ENCODE results near the gene LCLAT1.

Gene LCLAT1

DNA sequence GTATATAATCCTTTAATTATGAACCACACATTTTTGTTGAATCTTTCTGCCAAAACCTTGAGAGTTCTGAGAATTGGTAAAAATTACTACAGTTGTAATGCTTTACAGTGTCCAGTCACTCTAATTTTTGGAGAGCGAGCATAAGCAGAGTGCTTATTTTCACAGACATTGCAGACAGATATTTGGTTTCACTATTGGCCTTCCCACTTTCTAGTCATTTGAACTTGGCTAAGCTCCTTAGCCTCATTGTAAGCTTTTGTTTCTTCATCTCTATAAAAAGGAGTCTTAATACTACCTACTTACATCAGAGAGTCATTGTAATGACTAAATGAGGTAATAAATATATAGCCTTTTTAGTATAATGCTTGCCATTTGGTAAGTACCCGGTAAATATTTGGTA, 80.4 kb downstream of the LCLAT1 start:
- no peak for DNase-seq

DNA sequence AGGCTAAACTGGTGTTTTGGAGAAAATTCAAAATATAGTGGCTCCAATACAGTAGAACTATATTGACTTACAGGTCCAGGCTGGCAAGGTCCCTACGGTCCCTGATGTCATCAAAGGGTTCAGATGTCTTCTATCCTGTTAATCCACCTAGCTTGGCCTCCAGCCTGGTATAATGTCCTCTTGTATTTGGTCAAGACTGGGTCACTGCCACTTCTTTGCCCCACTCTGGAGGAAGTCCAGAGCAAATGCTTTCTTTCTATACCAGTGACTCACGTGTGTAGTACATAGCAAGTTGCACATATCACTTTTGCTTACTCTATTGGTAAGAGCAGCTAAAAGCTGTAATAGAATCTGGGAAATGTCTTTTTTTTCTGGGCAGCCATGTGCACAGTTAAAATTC, 80.8 kb downstream of the LCLAT1 start:
- no peak for DNase-seq

DNA sequence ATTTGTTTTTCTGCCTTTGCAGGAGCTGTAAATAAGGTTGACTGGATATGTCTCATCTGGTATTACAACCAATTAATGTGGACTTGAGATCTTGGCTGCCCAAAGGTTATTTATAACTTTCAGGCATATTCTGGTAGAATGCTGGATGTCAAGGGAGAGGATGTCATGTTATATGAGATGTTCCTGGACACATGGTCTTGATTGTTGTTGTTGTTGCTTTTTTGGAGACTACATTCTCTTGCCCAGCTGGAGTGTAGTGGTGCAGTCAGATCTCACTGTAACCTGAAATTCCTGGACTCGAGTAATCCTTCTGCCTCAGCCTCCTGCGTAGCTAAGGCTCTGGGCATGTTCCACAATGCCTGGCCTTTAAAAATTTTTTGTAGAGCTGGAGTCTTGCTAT, 83.3 kb downstream of the LCLAT1 start:
- DNase-seq = no peak

- DNase-seq = no peak
Measured at GRCh38 chr2:30541680-30542079, 94.6 kb downstream of the LCLAT1 start.

GRCh38 chr2:30545875-30546274, 98.8 kb downstream of the LCLAT1 start:
- no peak for DNase-seq

- no peak for DNase-seq
Measured at GRCh38 chr2:30548386-30548785, 101.3 kb downstream of the LCLAT1 start.

- DNase-seq = no peak
Measured at GRCh38 chr2:30549096-30549495, 102.0 kb downstream of the LCLAT1 start.

- no peak for DNase-seq
Measured at GRCh38 chr2:30559544-30560275, 112.7 kb downstream of the LCLAT1 start.

GRCh38 chr2:30561349-30561748, 114.3 kb downstream of the LCLAT1 start:
- no peak for DNase-seq

DNA sequence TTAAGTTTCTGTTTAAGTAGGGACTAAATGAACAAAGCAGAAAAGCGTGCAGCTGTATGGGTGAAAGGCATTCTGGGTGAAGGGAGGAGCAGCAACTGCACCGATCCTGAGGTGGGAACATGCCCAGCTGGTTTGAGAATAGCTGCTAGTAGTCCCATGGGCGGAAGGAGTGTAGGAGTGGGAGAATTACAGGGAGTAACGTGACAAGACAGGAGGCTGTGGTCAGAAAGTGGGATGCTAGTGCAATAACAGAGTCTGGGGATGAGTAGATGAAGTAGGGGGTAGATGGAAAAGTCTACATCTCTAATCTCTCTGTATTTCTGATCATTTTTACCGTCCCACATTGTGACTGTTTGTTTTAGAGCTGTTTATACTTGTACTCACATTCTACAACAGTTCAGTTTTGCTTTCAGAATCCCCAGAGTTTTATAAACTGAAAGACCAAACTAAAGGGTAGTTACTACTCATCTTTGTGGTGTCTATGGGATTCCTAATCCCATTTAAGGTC, 118.9 kb downstream of the LCLAT1 start:
- DNase-seq = peak; percentile 6

DNA sequence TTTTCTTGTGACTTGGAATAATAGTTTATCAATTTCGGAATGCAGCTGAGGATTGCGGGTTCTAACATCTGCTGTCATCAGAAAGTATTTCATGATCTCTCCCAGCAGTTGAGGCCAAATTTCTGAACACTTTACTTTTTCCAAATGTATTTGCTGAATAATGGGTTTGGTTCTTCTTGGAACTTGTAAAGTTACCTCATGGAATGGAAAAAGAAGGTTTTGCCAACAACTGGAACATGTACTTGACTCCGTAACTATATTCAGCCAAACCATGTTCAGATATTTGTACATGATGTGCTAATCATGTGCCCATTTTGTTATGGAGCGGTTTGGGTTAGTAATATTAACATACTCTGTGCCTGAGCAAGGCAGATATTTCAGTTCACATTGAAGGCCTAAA, 119.6 kb downstream of the LCLAT1 start:
- DNase-seq = peak; percentile 10

DNA sequence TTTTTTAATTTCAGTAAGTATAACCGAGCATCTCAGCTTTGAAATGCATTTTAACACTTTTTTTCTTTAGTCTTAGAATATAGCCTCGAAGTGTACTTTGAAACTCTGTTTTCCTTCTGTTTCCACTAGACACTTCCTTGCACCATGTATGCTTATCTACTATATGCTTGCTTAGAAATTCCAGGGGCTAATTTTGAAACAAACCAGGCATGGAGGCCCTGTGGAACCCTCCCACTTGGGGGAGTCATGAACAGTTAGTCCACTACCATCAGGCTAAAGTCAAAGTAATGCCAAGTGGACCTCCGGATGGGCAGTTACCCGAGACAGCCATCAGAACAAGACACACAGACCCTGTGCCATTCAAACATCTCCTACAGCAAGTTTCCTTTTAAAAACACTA, 120.3 kb downstream of the LCLAT1 start:
- no peak for DNase-seq

DNA sequence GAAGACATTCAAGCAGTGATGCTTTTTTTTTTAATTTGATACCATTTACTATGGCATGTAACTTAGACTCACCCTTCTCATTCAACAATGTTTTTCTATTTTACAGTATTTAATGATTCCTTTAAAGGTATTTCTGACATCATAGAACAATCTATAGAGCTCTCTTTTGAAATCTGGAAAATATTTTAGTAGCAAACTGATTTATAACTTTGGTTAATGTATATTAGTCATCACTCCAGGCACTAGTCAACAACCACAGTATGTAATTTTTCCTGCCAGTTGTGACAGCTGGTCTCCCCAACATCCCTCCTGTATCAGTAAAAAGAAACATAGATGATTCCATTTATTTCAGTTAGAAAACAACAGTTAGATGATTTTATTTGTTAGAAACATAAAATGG, 122.9 kb downstream of the LCLAT1 start:
- peak; percentile 65 for DNase-seq

GRCh38 chr2:30577151-30577550, 130.1 kb downstream of the LCLAT1 start:
- no peak for DNase-seq

- no peak for DNase-seq
Measured at GRCh38 chr2:30580391-30580790, 133.3 kb downstream of the LCLAT1 start.

DNA sequence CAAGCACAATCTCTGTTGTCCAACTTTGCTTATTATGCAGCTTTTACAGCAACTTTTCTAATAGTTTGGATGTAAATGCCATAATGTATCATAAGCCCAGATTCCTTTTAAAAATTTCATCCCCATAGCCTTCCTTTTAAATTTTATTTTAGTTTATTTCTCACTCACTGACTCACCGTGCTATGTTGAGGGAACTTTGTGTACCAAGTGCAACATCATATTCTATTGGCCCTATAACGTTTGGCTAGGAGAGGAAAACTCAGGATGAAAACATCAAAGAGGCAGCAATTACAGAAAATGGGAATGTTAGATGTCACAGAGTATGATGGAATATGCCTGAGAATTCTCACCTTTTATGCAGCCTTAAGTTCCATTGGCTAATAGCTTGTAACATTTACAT, 135.5 kb downstream of the LCLAT1 start:
- no peak for DNase-seq

GRCh38 chr2:30583204-30583749, 136.2 kb downstream of the LCLAT1 start:
- DNase-seq = no peak

- no peak for DNase-seq
Measured at GRCh38 chr2:30584116-30584515, 137.1 kb downstream of the LCLAT1 start.

- DNase-seq = no peak
Measured at GRCh38 chr2:30588994-30589393, 141.9 kb downstream of the LCLAT1 start.

DNA sequence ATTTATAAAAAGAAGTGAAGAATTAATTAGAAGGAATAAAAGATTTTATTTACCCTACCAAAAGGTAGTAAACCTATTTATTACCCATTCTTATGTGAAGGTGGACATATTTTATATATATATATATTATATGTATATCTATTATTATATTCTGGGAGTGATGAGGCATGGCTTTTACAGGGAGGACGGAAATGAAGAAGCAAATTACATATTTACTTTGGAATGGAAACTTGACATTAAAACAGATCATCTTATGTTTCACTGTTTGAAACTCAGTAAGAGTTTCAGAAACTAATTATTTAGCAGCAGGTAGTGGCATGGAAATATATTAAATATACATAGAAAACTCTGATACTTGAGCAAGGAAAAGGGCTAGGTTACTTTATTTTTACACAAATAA, 143.4 kb downstream of the LCLAT1 start:
- no peak for DNase-seq

GRCh38 chr2:30591186-30591585, 144.1 kb downstream of the LCLAT1 start:
- DNase-seq = no peak

DNA sequence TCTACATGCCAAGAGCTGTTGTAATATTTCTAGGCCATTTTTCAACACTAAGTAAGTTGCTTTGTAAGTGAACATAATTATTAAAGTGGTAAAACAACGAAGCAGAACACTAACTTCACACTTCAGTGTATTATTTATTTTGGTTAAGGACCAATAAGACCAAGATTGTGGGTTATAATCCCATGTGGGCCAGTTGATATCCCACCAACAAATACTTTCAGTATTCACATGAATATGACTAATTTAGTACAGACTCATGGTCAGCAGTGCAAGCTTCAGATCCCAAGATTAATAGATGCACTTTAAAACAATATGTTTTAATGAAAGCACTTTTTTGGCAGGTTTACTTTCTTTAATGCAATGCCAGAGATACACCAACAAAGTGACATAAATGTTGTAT, 154.3 kb downstream of the LCLAT1 start:
- no peak for DNase-seq

DNA sequence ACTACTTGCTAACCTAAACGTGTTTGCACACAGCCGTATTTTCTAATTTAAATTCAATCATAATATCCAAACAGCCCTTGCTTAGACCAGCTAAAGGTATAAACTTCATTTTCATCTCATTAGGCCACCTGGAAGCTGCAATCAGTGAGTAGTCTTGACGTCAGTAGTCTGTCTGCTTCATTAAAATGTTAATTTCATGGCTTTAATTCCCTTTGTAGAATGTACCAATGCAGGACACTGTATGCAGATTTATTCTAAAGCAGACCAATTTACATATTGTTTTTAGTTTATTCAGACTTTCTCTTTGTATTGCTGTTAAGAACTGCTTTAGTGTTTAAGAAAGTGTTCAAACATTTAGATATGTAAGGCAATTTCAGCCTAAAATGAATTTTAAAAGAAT, 158.2 kb downstream of the LCLAT1 start:
- no peak for DNase-seq

GRCh38 chr2:30608643-30609042, 161.6 kb downstream of the LCLAT1 start:
- no peak for DNase-seq

- DNase-seq = no peak
Measured at GRCh38 chr2:30611583-30611982, 164.5 kb downstream of the LCLAT1 start.
